ENCODE data around the gene SKI.
"Not testable (repeated sequence)": the region's sequence is repeated elsewhere in the genome, so short reads cannot be mapped to it uniquely, and the experiment has no call there.

SKI gene

DNA sequence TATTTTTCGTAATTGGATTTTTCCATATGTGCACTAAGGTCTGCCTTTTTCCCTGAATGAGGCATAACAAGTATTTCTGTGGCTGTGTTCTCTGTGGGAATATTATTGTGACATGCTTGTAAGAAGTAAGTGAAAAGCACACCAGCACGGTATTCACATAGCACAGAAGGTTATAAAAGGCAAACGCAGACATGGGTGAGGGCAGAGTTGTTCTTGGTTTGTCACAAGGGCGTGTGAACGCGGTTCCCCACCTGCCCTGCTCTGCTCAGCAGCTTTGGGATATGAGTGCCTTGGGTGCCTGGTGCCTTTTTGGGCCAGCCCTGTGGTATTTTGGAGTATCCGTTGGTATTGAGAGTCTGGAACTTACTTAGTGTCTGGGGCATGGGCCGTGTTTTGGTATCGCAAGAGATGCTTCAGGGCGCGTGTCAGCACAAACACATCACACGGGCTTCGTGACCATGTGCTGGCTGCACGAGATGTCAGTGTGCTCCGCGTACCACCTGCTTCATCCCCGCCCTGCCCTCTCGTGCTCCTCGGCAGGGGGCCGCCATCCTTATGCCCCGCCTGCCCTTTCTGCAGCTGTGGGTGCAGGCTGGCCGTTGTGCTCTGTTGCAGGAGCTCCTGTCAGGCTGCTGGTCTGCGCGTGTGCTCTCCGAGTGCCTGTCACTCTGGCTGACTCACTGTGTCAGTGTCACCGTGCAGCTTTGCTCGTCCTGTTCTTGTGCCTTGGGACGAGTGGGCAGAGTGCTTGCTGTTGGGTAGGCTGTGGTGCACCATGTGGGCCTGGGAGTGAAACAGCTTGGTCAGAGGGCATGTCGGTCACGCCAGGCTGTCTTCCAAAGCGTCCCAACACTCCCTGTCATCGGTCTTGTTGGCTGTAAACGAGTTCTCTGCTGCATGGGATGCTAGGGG lies 15.0 kb downstream of the SKI start:
- DNase-seq (ENCODE audit: low read depth): no peak

DNA sequence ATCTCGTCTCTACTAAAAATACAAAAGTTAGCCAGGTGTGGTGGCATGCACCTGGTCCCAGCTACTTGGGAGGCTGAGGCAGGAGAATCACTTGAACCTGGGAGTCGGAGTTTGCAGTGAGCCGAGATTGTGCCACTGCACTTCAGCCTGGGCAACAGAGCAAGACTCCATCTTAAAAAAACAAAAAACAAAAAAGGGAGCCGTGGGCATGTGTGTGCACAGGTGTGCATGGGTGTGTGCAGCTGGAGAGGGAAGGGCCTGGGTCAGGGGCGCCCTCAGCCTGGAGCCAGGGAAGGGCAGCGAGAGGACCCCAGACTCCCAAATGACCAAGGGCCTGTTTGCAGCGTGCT lies 18.9 kb downstream of the SKI start:
- not testable (repeated sequence) for DNase-seq (ENCODE audit: low read depth)

DNA sequence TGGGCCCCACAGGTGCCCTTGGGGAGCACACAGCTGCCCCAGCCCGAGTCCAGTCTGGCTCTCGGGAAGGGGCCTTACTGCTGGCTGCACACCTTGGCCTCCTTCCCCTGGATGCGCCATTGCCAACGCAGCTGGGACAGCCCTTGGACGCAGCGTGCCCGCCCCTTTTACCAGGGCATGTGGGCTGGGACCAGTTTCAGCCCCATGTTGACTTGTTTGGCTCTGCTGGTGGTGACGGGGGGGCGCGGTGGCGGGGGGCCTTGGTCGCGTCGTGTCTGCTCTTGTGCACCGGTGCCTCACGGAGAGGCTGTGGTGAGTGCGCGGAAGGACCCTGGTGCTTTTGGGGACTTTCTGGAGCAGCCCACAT lies 19.6 kb downstream of the SKI start:
- no peak for DNase-seq (ENCODE audit: low read depth)

DNA sequence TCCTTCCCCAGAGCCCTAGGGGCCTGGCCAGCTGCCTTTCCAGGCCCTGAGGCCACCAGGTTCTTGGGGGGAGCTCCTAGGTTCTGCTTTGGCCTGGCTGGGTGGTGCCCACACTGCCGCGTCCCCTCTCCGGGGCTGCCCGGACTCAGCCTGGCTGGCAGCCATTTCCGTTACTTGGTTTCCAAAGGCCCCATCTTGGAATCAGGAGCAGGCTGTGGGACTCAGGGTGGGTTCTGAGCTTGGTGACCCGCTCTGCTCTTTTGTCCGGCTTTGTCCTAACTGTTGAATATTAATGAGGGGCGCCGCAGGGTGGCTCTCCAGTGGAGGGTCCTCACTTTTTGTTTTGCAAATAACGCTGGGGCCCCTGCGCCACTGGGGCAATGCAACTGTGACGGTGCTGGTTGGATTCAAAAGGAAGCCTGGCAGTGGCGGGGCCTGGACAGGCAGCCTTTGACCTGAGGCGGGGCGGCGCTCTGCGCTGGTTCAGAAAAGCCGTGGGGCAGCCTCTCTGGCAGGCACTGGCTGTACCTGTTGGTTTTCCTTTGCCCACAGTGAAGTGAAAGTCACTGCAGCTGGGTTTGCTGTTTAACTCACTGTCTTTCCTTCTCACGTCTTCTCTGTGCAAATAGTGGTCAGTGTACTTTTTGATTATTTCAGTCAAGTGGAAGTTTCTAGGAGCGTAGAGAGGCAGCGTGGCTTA lies 20.2 kb downstream of the SKI start:
- DNase-seq (ENCODE audit: low read depth): no peak

DNA sequence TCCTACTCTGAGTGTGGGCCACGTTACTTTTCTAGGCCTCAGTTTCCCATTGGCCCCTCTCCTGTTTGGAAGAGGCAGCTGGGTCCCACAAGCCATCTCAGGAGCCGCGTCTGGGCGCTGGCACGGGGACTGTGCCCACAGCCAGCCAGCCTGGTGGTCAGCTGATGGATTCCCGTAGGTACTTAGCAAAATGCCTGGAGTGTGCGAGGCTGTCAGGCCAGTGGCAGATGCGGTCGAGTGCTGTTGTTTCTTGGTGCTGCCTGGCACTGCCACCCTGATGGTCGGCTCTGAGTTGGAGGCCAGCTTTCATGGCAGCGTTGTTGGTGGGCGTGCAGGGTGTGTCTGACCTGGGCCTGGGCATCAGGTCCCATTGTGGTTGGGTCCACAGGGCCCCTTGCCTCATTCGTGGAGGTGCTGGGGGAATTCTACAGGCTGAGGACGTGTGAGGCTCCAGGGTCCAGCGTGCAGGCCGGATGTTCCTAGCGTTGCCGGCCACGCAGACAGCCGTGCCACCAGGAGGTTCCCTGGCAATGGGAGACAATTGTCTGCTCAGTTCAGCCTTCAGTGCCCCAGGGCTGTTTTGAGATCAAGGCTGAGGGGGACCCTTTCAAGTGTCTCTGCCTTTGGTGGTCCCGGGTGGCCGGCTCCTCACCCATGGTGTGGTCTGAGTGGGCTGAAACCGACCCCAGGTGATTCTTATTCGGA lies 20.9 kb downstream of the SKI start:
- no peak for DNase-seq (ENCODE audit: low read depth)

DNA sequence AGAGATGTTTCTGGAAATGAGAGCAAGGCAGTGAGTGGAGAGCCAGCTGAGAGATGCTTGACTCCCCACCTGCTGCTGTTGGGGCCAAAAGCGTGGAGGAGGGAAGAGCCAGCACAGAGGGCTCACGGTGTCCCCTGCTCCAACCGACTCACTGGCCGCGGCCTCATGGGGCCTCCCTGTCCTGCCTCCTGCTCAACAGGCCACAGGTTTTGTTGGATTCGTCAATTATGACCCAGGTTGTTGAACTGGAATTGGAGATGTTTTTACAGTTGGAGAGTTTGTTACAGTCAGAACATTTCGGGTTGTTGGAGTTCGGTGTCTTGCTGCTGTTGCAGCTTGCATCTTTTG lies 21.4 kb downstream of the SKI start:
- no peak for DNase-seq (ENCODE audit: low read depth)

DNA sequence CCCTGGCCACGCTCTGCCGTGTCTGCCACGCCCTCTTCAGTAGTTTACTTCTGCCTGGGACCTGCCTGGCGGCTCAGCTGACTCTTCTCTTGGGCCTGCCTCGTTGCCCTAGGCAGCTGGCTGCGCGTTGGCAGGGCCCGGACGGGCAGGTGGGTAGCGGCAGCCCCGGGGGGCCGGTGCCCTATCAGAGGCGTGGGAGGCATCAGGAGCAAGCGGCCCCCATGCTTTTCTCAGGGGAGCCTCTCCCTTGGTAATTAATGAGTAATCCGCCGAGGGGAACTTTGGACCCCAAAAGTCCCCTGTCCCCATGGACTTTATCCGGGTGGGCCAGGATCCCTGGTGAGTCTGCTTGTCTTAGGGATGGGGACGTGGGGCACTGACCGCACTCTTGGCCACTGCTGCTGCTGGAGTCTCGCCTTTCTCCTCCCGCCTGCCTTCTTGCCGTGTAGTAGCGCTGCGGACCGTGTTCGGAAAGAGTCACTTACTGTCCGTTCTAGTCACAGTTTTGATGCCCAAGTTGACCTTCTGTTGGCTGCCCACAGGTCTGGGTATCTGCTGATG lies 22.7 kb downstream of the SKI start:
- no peak for DNase-seq (ENCODE audit: low read depth)

DNA sequence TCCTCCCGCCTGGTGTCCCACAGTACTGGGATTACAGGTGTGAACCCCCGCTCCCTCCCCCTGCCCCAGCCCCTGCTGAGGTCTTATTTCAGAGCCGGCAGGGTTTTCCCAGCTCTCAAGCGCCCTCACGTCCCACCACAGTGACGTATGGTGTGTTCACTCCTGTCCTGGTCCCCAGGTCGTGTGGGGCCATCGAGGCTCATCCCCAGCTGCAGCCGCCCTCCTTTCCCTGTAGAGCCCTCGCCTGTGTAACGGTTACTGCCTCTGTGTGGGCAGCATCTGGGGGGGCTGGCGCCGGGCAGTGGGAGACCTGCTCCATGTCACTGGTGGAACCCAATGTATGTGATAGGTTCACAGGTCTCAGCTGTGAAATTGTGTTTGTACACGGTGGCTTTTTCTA lies 23.2 kb downstream of the SKI start:
- no peak for DNase-seq (ENCODE audit: low read depth)

DNA sequence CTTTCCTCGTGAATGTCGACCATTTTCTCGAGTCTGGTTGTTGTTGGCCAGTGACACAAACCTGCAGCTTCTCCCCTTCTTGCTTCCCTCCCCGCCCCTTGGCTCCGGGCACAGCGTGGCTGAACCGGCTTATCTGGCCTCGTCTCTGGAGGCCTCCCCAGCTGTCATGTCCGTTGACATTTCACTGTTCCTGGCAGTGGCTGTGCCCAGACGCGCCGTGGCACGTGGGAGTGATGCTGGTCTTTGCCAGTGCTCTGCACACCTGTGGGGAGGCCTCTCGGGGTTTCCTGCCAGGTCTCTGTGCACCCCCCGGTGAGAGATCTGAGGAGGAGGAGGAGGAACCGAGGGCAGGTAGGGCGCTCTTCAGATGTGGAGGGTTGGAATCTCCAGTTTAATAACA lies 23.7 kb downstream of the SKI start:
- no peak for DNase-seq (ENCODE audit: low read depth)

DNA sequence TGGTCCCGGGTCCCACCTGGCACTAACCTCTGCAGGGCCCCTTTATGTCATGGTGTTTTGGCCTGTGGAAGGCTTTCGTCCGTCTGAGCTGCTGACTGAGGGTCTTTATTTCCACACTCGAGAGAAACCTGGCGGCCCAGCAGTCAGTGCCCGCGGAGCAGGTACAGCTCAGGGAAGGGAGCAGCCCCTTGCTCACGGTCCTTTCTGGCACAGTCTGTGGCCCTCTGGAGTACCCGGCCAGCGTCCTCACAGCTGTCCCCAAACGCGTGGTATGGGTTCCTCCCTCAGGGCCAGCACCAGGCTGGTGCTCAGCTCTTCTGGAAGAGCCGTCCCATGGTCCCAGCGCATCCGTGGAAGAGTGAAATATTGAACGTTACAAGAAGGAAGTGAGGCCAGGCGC lies 24.3 kb downstream of the SKI start:
- DNase-seq (ENCODE audit: low read depth): no peak

DNA sequence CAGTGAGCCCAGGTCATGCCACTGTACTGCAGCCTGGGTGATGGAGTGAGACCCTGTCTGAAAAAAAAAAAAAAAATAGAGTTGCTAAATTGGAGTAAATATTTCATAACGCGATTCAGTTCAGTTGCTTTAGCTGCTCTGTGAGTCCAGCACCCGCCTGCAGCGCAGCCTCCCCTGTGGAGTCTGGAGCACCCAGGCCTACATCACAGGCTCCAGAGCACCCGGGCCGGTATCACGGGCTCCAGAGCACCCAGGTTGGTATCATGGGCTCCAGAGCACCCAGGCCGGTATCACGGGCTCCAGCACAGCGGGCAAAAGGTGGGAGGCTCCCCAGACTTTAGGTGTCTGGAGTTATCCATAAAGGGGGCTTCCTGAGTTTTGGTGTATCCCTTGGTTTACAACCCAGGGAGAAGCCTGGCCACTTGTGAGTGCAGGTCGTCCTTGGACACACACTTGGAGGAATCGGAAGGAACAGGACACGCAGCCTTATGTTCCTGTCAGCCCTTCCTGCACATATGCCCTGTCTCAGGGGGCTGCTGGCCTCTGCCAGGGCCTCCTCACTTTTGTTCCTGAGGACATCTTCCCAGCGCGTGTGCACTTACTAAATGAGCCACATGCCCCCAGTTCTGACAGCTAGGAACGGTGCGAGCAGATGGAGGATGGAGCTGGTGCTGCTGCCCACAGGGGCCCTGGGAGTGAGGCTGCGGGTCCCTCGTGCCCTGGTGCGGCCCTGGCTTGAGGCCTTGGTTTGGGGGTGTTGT lies 25.1 kb downstream of the SKI start:
- no peak for DNase-seq (ENCODE audit: low read depth)

DNA sequence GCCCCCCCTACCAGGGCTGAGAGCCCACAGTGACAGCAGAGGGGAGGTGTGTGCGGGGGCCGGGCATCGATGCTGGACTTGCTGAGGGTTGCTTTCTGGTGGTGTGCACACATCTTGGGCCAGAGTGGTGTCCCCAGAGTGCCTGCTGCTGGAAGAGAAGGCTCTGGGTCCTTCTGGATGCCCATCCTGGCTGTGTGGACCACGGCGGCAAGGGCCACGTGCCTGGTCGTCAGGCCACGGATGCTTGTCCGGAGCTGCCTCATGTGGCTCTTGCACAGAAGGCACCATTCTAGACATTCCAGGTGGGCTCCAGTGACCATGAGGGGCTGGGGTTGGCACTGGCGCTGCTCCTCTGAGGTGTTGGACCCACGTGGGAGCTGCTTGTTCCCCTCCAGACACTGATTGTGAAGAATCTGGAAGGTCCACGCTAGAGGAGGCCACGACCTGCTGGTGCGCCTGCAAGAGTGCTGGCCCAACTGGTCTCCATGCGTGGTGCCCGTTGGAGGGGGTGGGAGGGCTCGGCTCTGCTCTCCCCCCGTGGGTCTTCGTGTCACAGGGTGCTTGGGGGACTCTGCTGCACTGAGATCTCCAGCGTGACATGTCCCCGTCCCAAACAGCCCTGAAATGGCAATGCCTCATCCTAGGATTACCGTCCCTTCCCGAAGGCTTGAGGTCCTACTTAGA lies 25.8 kb downstream of the SKI start:
- no peak for DNase-seq (ENCODE audit: low read depth)

DNA sequence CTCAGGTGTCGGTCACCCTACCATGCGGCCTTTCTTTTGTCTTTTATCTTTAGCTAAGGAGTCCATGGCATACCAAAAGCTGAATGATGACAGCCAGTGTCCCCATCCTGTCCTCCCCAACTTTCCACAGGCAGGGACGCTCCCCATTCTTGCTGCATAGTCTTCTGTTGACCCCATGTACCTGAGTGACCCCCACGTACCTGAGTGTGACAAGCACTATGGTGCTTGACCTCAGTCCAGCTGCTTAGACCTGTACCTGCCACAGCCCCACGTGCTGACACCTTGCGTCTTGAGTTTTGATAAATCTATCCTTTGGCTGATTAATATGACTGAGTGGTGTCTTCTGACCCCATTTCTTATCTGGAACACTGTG lies 26.9 kb downstream of the SKI start:
- DNase-seq (ENCODE audit: low read depth): no peak

DNA sequence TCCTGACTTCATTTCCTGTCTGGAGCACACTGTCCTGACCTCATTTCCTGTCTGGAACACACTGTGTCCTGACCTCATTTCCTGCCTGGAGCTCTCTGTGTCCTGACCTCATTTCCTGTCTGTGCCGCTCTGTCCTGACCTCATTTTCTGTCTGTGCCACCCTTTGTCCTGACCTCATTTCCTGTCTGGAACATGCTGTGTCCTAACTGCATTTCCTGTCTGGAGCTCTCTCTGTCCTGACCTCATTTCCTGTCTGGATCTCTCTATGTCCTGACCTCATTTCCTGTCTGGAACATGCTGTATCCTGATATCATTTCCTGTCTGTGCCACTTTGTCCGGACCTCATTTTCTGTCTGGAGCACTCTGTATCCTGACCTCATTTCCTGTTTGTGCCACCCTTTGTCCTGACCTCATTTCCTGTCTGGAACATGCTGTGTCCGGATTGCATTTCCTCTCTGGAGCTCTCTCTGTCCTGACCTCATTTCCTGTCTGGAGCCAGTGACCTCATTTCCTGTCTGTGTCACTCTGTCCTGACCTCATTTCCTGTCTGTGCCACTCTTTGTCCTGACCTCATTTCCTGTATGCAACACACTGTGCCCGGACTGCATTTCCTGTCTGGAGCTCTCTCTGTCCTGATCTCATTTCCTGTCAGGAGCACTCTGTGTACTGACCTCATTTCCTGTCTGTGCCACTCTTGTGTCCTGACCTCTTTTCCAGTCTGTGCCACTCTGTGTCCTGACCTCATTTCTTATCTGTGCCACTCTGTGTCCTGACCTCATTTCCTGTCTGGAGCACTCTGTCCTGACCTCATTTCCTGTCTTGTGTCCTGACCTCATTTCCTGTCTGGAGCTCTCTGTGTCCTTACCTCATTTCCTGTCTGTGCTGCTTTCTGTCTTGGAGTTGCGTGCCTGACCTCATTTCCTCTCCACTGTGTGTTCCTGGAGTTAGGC lies 27.6 kb downstream of the SKI start:
- DNase-seq (ENCODE audit: low read depth): peak; percentile 78

DNA sequence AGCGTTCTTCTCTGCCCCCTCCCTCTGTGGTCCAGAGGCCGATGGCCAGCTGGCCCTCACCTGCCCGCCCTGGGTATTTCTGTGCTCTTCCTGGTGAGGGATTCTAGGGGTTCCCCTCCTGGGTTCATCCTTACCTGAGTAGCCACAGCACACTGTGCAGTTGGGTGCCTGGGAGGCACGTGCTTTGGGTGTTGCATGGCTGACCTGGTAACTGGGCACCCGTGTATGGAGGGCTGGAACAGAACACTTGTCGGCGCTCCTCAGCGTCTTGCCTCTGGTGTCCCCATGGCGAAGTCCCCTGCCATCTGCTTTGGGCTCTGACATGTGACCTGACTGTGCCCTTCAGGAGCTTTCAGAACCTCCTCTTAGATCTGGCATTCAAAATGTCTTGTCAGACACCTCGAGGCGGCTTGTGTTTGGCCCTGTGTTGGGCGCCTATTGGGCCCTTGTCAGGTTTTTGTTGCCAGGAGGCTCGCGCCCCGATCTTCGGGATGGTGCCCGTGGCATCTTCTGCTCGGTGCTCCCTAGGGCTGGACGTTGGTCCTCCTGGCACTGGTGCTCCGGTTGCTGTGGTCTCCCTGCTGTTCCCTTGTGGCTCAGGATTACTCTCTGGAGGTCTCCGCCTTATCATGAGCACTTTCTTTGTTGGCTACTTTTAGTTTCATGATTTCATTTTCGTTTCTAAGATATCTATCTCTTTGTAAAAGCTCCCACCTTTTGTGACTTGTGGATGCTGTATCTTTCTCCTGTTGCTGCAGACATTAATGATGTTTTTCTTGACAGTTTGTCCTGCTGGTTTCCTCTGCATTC lies 28.5 kb downstream of the SKI start:
- no peak for DNase-seq (ENCODE audit: low read depth)

DNA sequence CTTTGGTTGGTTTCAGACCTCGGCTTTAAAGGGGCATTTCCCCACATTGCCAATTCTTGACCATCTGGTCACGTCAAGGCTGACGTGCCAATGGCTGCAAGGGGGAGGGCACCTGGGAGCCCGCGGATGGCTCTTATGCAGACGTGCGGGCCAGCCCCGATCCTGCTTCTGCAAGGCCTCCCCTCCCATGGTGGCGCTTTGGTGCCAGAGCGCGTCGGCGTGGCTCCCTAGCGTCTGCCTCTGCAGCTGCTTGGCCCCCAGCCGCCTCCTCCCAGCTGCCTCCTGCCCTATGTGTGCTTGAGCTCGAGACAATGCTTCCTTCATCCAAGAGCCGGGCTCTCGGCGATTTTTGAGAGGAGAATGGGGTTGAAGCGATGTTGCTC lies 29.1 kb downstream of the SKI start:
- no peak for DNase-seq (ENCODE audit: low read depth)

DNA sequence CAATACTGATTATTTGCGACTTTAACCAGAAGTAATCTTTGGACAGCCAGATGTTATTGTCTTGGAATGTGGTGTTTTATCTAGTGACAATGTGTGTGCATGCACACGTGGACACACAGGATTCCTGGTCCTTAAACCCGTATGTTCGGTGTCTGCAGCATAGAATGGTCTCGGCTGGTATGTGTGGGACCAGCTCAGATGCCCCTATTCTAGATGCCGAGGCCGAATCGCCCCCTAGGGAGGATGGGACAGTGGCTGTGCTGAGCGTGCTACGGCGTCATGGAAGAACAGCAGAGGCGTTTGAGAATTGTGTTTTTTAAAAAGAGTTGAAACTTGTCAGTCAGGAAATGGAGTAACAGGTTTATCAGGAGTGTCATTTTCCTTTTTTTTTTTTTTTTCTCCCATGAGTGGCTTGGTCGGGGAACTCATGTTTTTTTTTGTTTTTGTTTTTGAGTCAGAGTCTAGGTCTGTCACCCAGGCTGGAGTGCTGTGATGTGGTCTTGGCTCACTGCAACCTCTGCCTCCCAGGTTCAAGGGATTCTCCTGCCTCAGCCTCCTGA lies 30.1 kb downstream of the SKI start:
- DNase-seq (ENCODE audit: low read depth): no peak

DNA sequence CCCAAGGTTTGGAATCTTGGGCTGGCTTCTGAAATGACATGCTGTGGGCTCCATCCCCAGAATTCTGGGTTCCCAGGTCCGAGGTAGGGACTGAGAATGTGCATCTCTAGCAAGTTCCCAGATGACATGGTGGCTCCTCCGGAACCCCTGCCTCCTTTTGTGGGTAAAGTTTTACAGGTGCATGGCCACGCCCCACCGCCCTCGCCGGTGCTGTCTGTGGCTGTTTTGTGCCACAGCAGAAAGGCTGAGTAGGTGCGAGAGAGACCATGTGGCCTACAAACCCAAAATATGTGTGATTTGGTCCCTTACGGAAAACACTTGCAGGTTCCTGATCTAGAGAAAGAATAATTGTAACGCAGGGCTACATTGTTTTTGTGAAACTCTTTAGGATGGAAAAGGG lies 30.9 kb downstream of the SKI start:
- DNase-seq (ENCODE audit: low read depth): peak; percentile 68

All from T follicular helper cell (primary cell).